ENCODE data around the gene BRWD1.

Gene BRWD1

DNA sequence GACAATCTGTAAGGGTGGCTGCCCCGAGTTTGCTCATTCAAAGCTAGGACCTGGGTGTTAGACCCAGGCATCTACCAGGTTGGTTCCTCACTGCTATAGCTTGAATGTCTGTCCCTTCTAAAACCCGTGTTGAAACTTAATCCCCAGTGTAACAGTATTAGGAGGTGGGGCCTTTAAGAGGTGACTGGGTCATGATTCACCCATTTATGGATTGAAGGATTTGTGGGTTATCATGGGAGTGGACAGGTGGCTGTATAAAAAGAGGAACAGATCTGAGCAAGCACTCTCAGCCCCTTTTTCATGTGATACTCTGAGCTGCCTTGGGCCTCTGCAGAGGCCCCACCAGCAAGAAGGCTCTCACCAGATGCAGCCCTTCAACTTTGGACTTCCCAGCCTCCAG, 159.6 kb downstream of the BRWD1 start:
- TF ChIP-seq CTCF (IDR thresholded peaks at IDR 0.05; ENCODE audit: borderline replicate concordance, extremely low read depth, low read length, poor library complexity, severe bottlenecking) (no peak), EZH2 (IDR thresholded peaks at IDR 0.05; ENCODE audit: borderline replicate concordance, low read depth, low read length, severe bottlenecking) (no peak)
- H3K9me3 ChIP-seq (ENCODE audit: insufficient read depth, low read length, severe bottlenecking), result no peaks in the 10 kb centered on the region
- no peaks in the 10 kb centered on the region for H4K20me1 ChIP-seq (ENCODE audit: insufficient read depth, low read length)
- H3K4me1 ChIP-seq (ENCODE audit: insufficient read depth, low read length), result no peaks in the 10 kb centered on the region
- no peaks in the 10 kb centered on the region for H3K36me3 ChIP-seq (ENCODE audit: insufficient read depth, low read length)
- H3K27me3 ChIP-seq (ENCODE audit: insufficient read depth, low read length, poor library complexity), result no peaks in the 10 kb centered on the region
- no peak overlapping the region for H3K4me2 ChIP-seq (ENCODE audit: insufficient read depth, low read length)
- H3K79me2 ChIP-seq (ENCODE audit: insufficient read depth, low read length), result no peaks in the 10 kb centered on the region
- DNase-seq, result no peak
- no peak overlapping the region for H3K27ac ChIP-seq (ENCODE audit: low read length)
- no peak for ATAC-seq (ENCODE audit: insufficient read depth, low read depth)
- H3K9ac ChIP-seq (ENCODE audit: low read depth, low read length), result no peak overlapping the region
- no peak overlapping the region for H3K4me3 ChIP-seq (ENCODE audit: low read depth in 1 of 2, low read length in 2 of 2)
- no peak overlapping the region for H2AFZ ChIP-seq (ENCODE audit: low read depth, low read length)

GRCh38 chr21:39153373-39153772, 160.1 kb downstream of the BRWD1 start:
- Histone ChIP-seq H3K9ac (ENCODE audit: low read depth, low read length) (no peak overlapping the region), H3K36me3 (ENCODE audit: insufficient read depth, low read length) (no peaks in the 10 kb centered on the region), H3K4me1 (ENCODE audit: insufficient read depth, low read length) (no peaks in the 10 kb centered on the region), H3K4me2 (ENCODE audit: insufficient read depth, low read length) (no peak overlapping the region), H4K20me1 (ENCODE audit: insufficient read depth, low read length) (no peaks in the 10 kb centered on the region), H3K79me2 (ENCODE audit: insufficient read depth, low read length) (no peaks in the 10 kb centered on the region), H2AFZ (ENCODE audit: low read depth, low read length) (no peak overlapping the region), H3K27ac (ENCODE audit: low read length) (no peak overlapping the region), H3K4me3 (ENCODE audit: low read depth in 1 of 2, low read length in 2 of 2) (no peak overlapping the region), H3K27me3 (ENCODE audit: insufficient read depth, low read length, poor library complexity) (no peaks in the 10 kb centered on the region), H3K9me3 (ENCODE audit: insufficient read depth, low read length, severe bottlenecking) (no peaks in the 10 kb centered on the region)
- no peak for TF ChIP-seq EZH2 (IDR thresholded peaks at IDR 0.05; ENCODE audit: borderline replicate concordance, low read depth, low read length, severe bottlenecking)
- peak; percentile 45 for TF ChIP-seq CTCF (IDR thresholded peaks at IDR 0.05; ENCODE audit: borderline replicate concordance, extremely low read depth, low read length, poor library complexity, severe bottlenecking)
- no peak for DNase-seq
- no peak for ATAC-seq (ENCODE audit: insufficient read depth, low read depth)

DNA sequence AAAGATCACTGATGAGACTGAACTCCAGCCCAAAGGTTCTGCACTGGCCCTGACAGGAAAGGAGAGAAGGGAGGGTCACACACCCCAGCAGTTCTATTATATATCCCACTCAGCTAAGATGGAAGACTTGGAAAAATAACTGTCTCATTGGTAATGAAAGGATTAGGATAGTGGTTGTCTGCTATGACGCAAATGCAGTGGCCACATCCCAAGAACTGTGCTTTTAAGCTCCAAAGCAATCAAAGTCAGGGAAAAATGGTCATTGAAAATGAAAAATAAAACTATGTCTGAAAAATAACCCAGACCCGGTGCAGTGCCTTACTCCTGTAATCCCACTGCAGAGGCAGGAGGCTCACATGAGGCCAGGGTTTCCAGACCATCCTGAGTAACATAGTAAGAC, 161.2 kb downstream of the BRWD1 start:
- ATAC-seq (ENCODE audit: insufficient read depth, low read depth) (no peak), DNase-seq (no peak)
- Histone ChIP-seq H3K4me1 (ENCODE audit: insufficient read depth, low read length) (no peaks in the 10 kb centered on the region), H3K9ac (ENCODE audit: low read depth, low read length) (no peak overlapping the region), H3K27me3 (ENCODE audit: insufficient read depth, low read length, poor library complexity) (no peaks in the 10 kb centered on the region), H3K9me3 (ENCODE audit: insufficient read depth, low read length, severe bottlenecking) (no peaks in the 10 kb centered on the region), H2AFZ (ENCODE audit: low read depth, low read length) (no peak overlapping the region), H3K79me2 (ENCODE audit: insufficient read depth, low read length) (no peaks in the 10 kb centered on the region), H3K4me3 (ENCODE audit: low read depth in 1 of 2, low read length in 2 of 2) (no peak overlapping the region), H4K20me1 (ENCODE audit: insufficient read depth, low read length) (no peaks in the 10 kb centered on the region), H3K36me3 (ENCODE audit: insufficient read depth, low read length) (no peaks in the 10 kb centered on the region), H3K4me2 (ENCODE audit: insufficient read depth, low read length) (no peak overlapping the region), H3K27ac (ENCODE audit: low read length) (no peak overlapping the region)
- TF ChIP-seq EZH2 (IDR thresholded peaks at IDR 0.05; ENCODE audit: borderline replicate concordance, low read depth, low read length, severe bottlenecking) (no peak), CTCF (IDR thresholded peaks at IDR 0.05; ENCODE audit: borderline replicate concordance, extremely low read depth, low read length, poor library complexity, severe bottlenecking) (no peak)

DNA sequence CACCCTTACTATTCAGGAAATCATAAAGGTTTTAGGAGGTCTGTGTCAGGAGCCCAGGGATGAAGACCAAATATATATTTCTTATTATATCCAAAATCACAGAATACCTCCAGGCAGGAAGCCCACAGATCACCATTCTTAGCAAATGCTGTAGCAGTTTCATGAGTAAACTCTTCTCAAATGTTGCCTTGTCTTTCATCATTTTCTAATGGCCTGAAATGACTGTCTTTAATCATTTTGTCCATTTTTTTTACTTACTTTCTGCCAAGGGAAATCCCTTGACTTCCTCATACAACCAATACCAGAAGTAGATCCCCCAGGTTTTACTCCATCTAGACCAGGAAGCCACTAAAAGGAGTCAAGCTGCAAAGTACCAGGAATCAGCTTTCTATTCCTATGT, 162.6 kb downstream of the BRWD1 start:
- Histone ChIP-seq H3K27ac (ENCODE audit: low read length) (no peak overlapping the region), H4K20me1 (ENCODE audit: insufficient read depth, low read length) (no peaks in the 10 kb centered on the region), H3K9ac (ENCODE audit: low read depth, low read length) (no peak overlapping the region), H3K4me1 (ENCODE audit: insufficient read depth, low read length) (no peaks in the 10 kb centered on the region), H3K79me2 (ENCODE audit: insufficient read depth, low read length) (no peaks in the 10 kb centered on the region), H3K27me3 (ENCODE audit: insufficient read depth, low read length, poor library complexity) (no peaks in the 10 kb centered on the region), H3K9me3 (ENCODE audit: insufficient read depth, low read length, severe bottlenecking) (no peaks in the 10 kb centered on the region), H2AFZ (ENCODE audit: low read depth, low read length) (no peak overlapping the region), H3K36me3 (ENCODE audit: insufficient read depth, low read length) (no peaks in the 10 kb centered on the region), H3K4me2 (ENCODE audit: insufficient read depth, low read length) (no peak overlapping the region), H3K4me3 (ENCODE audit: low read depth in 1 of 2, low read length in 2 of 2) (no peak overlapping the region)
- no peak for DNase-seq
- ATAC-seq (ENCODE audit: insufficient read depth, low read depth), result no peak
- TF ChIP-seq CTCF (IDR thresholded peaks at IDR 0.05; ENCODE audit: borderline replicate concordance, extremely low read depth, low read length, poor library complexity, severe bottlenecking) (no peak), EZH2 (IDR thresholded peaks at IDR 0.05; ENCODE audit: borderline replicate concordance, low read depth, low read length, severe bottlenecking) (no peak)
